ENCODE data around the gene FGF2.
A peak's percentile ranks its signal among the peaks of the same experiment; 100 is the strongest.

FGF2 gene

DNA sequence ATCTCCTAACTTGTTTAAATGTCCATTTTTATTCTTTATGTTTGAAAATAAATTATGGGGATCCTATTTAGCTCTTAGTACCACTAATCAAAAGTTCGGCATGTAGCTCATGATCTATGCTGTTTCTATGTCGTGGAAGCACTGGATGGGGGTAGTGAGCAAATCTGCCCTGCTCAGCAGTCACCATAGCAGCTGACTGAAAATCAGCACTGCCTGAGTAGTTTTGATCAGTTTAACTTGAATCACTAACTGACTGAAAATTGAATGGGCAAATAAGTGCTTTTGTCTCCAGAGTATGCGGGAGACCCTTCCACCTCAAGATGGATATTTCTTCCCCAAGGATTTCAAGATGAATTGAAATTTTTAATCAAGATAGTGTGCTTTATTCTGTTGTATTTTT lies 68.2 kb downstream of the FGF2 start:
- peak; percentile 64 for DNase-seq (ENCODE audit: low spot score)

GRCh38 chr4:122895336-122895995 lies 68.8 kb downstream of the FGF2 start:
- DNase-seq (ENCODE audit: low spot score), result no peak

- no peak for DNase-seq (ENCODE audit: low spot score)
These were observed 69.6 kb downstream of the FGF2 start for GRCh38 chr4:122896270-122896669.

- DNase-seq (ENCODE audit: low spot score), result peak; percentile 92
These were observed 71.9 kb downstream of the FGF2 start for GRCh38 chr4:122898370-122899150.

- DNase-seq (ENCODE audit: low spot score), result no peak
These were observed 73.1 kb downstream of the FGF2 start for GRCh38 chr4:122899682-122900081.

GRCh38 chr4:122900314-122900713 lies 73.7 kb downstream of the FGF2 start:
- DNase-seq (ENCODE audit: low spot score), result no peak

DNA sequence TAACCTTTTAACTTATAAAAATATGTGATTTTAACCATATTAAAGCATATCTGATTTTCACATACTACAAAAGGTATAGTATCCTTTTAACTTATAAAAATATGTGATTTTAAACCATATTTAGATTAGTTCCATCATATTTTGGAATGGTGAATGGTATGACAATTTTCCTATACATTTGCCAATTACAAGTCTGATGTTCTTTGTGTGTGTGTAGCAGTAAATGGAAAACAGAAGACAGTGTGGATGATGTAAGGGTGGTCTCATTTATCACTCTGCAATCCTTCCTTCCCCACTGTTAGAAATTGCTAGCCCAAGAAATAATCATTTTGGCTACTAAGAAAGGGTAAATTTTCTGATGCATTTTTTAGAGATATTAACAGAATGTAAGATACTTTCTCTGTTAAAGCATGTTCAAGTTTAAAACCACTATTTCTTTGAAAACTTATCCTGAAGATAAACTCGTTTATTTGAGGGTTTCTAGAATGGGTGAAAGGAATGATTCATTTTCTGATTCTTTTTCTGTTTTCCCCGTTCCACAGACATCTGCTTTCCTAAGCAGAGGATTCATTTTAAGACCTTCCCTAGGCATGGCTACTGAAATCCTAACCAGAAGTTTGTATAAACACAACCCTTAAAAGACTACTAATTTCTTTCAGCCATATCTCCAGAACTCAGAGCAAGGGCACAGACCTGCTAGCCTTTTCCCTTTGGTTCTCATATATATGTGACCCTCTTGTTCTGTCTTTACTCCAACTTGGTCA lies 74.8 kb downstream of the FGF2 start:
- no peak for DNase-seq (ENCODE audit: low spot score)

DNA sequence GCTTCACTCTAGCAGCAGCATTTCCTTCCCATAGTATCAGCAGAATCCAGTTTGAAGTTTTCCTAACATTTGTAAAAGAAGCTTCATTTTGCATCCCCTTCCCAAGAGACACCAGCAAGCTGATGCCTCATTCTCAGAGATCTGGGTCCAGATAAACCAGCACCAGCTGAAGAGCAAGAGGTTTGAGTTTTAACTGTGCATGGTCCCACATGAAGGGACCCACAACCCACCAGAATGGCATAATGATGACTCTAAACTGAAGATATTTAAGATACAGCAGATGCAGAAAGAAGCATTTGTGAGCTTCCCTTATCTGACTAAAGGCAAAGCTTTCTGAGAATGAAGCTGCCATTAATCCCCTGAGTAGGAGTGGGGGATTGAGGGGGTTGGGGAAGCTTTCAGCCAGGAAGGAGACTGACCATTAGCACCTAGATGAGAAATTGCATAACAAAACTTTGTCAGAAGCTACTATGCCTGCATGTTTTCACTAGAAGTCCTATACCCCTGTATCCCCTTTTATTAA lies 77.2 kb downstream of the FGF2 start:
- DNase-seq (ENCODE audit: low spot score), result no peak

DNA sequence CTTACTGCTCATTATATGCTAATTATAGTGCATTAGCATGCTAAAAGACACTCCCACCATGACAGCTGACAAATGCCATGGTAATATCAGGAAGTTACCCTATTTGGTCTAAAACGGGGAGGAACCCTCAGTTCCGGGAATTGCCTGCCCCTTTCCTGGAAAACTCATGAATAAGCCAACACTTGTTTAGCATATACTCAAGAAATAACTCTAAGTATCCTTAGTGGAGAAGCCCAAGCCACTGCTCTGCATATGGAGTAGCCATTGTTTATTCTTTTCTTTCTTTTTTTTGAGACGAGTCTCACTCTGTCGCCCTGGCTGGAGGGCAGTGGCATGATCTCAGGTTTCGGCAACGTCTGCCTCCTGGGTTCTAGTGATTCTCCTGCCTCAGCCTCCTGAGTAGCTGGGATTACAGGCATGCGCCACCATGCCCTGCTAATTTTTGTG lies 80.3 kb downstream of the FGF2 start:
- no peak for DNase-seq (ENCODE audit: low spot score)

DNA sequence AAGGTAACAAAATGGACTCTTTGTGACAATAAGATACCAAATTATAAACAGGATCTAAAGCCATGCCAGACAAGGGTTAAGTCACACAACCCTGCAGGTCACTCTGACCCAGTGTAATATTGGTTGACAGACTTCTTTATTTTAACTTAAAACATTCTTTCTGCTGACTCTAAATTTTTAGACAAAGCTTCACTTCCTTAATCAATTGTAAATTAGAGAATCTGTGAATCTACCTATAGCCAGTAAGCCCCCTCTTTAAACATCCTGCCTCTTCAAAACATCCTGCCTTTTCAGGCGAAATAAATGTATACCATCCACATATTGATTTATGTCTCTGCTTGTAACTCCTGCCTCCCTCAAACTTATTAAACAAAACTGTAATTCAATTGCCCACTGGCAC lies 81.6 kb downstream of the FGF2 start:
- no peak for DNase-seq (ENCODE audit: low spot score)

- DNase-seq (ENCODE audit: low spot score), result no peak
These were observed 83.1 kb downstream of the FGF2 start for GRCh38 chr4:122909683-122910082.

- no peak for DNase-seq (ENCODE audit: low spot score)
These were observed 85.0 kb downstream of the FGF2 start for GRCh38 chr4:122911588-122911987.

GRCh38 chr4:122912810-122913575 lies 86.4 kb downstream of the FGF2 start:
- no peak for DNase-seq (ENCODE audit: low spot score)

GRCh38 chr4:122914292-122914904 lies 87.8 kb downstream of the FGF2 start:
- DNase-seq (ENCODE audit: low spot score), result peak; percentile 40

- DNase-seq (ENCODE audit: low spot score), result peak; percentile 37
These were observed 88.3 kb downstream of the FGF2 start for GRCh38 chr4:122914938-122915337.

DNA sequence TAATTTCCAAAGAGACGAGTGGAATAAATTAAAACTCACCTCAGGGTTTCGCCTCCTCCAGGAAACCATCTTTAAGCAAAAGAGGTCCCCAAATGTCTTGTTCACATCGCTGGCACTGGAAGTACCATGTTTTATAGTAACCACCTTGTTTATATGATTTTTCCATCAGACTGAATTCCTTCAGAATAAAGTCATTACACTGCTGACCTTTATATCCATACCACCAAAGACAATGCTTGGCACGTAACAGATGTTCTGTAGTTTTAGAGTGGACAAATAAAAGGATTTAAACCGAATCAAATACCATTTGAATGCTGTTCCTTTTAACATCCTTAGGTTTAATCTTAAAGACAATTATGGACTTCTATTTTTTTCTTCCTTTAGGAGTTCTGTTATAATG lies 91.1 kb downstream of the FGF2 start:
- no peak for DNase-seq (ENCODE audit: low spot score)

GRCh38 chr4:122920473-122920872 lies 93.8 kb downstream of the FGF2 start:
- DNase-seq (ENCODE audit: low spot score), result no peak

DNA sequence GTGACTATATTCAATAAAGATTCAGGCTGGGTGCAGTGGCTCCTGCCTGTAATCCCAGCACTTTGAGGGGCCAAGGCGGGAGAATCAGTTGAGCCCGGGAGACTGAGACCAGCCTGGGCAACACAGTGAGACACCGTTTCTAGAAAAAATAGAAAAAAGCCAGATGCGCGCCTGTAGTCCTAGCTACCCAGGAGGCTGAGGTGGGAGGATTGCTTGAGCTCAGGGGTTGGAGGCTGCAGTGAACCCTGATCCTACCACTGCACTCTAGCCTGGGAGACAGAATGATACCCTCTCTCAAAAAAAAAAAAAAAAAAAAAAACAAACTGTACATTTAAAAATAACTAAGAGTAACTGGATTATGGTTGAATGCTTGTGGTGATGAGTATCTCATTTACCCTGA lies 94.7 kb downstream of the FGF2 start:
- DNase-seq (ENCODE audit: low spot score), result no peak

GRCh38 chr4:122921971-122922876 lies 95.6 kb downstream of the FGF2 start, which contains the start of gene NUDT6:
TSS of gene NUDT6 (minus strand) at chr4:122922597. CDS start at chr4:122922572, 25 bp downstream.
- peak; percentile 71 for DNase-seq (ENCODE audit: low spot score)

GRCh38 chr4:122922877-122923511 lies 96.4 kb downstream of the FGF2 start:
- peak; percentile 84 for DNase-seq (ENCODE audit: low spot score)
